RWPE2 (cell line): Measurements from ENCODE around the gene KIAA1143.

Experiments
- ATAC-seq: fragments of 200-7000 bp; cut with Tn5 transposase; 3 replicates; pipeline ENCODE4 v1.9.1; 2021; ENCODE audit warnings: low read depth
- DNase-seq: peaks from one replicate; pipeline ENCODE4 v3.0.0-alpha.2; 2020; ENCODE audit warnings: low spot score
- H3K27ac ChIP-seq: fragments of 450-650 bp; 2 replicates; pipeline ENCODE4 v1.5.1; 2017; ENCODE audit warnings: mild to moderate bottlenecking; ENCODE audit not compliant: poor library complexity, severe bottlenecking
- H3K27me3 ChIP-seq: fragments of 250-450 bp; sonication (Bioruptor Pico); 2 replicates; pipeline ENCODE4 v1.5.1; 2021; ENCODE audit warnings: mild to moderate bottlenecking, moderate library complexity; ENCODE audit not compliant: insufficient read depth, poor library complexity, severe bottlenecking
- H3K36me3 ChIP-seq: fragments of 250-450 bp; sonication (Bioruptor Pico); 2 replicates; pipeline ENCODE4 v1.5.1; 2020; ENCODE audit warnings: low read depth, mild to moderate bottlenecking, moderate library complexity
- H3K4me1 ChIP-seq: fragments of 250-450 bp; sonication (Bioruptor Pico); 2 replicates; pipeline ENCODE4 v1.5.1; 2021; ENCODE audit warnings: mild to moderate bottlenecking, moderate library complexity; ENCODE audit not compliant: insufficient read depth, poor library complexity, severe bottlenecking
- H3K4me3 ChIP-seq: fragments of 250-450 bp; sonication (Bioruptor Pico); 2 replicates; pipeline ENCODE4 v1.5.1; 2021; ENCODE audit warnings: mild to moderate bottlenecking, moderate library complexity; ENCODE audit not compliant: severe bottlenecking
- H3K9me3 ChIP-seq: fragments of 250-450 bp; sonication (Bioruptor Pico); 2 replicates; pipeline ENCODE4 v1.5.1; 2021; ENCODE audit warnings: mild to moderate bottlenecking, moderate library complexity; ENCODE audit not compliant: severe bottlenecking
- CTCF ChIP-seq: fragments of 450-650 bp; IDR thresholded peaks from one replicate; pipeline ENCODE4 v1.5.1; 2017; ENCODE audit warnings: mild to moderate bottlenecking, moderate library complexity; ENCODE audit not compliant: poor library complexity, severe bottlenecking

The KIAA1143 gene

GRCh38 chr3:44721231-44722102 lies 40.0 kb downstream of the KIAA1143 start:
- Histone ChIP-seq H3K36me3 (peaks cover 44% of the 10 kb centered on the region), H3K4me1 (no peaks in the 10 kb centered on the region), H3K27me3 (no peaks in the 10 kb centered on the region), H3K27ac (no peak overlapping the region), H3K4me3 (no peak overlapping the region), H3K9me3 (peaks cover 52% of the 10 kb centered on the region)
- no peak for TF ChIP-seq CTCF
- DNase-seq (no peak), ATAC-seq (no peak)

- peak; percentile 72 for DNase-seq
- TF ChIP-seq CTCF: peak; percentile 30
- peaks cover 11% of the 10 kb centered on the region for H3K9me3 ChIP-seq
- peak within 1 kb of the TSS; percentile 5 for H3K27ac ChIP-seq
- no peaks in the 10 kb centered on the region for H3K27me3 ChIP-seq
- peak within 1 kb of the TSS; percentile 64 for H3K4me3 ChIP-seq
- H3K4me1 ChIP-seq: no peaks in the 10 kb centered on the region
- peaks cover 12% of the 10 kb centered on the region for H3K36me3 ChIP-seq
- peak; percentile 95 for ATAC-seq
Observed at GRCh38 chr3:44712455-44713075, 48.9 kb downstream of the KIAA1143 start, which contains the start of gene ZNF502. ZNF502 (plus strand) TSS chr3:44712660; CDS start chr3:44720262, 7,602 bp downstream.
